Stimulated activated naive CD4-positive, alpha-beta T cell treated with Interleukin-2 at 50 U/mL for 16 hours (primary cell): Measurements from ENCODE around the gene CERT1.

Experiments used
- DNase-seq: peaks from one replicate; lab custom pipeline; 2025; lab: John Stamatoyannopoulos, UW

The CERT1 gene

GRCh38 chr5:75389430-75389829 is 122.0 kb downstream of the CERT1 start:
- DNase-seq, result no peak

- no peak for DNase-seq
Measured at GRCh38 chr5:75387806-75388205, 123.6 kb downstream of the CERT1 start.

DNA sequence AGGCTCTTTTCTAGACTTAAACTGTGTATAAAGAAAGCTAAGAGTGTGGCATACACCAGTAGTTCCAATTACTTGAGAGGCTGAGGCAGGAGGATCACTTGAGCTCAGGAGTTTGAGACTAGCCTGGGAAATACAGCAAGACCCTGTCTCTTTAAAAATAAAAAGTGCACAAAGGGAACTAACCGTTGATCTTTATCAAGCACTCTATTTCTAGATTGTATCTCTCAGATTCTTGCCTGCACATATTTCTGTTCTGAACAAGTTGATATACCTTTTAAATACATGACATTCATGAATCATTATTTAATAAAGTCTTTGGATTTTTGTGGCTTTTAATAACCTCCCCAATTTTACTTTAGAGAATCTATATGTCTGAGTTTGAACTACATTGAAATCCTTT is 127.2 kb downstream of the CERT1 start:
- no peak for DNase-seq

GRCh38 chr5:75381456-75381855 is 130.0 kb downstream of the CERT1 start:
- DNase-seq, result no peak

GRCh38 chr5:75380099-75380498 is 131.3 kb downstream of the CERT1 start:
- no peak for DNase-seq

GRCh38 chr5:75375414-75375813 is 136.0 kb downstream of the CERT1 start:
- no peak for DNase-seq

GRCh38 chr5:75374394-75374814 is 137.0 kb downstream of the CERT1 start:
- no peak for DNase-seq

DNA sequence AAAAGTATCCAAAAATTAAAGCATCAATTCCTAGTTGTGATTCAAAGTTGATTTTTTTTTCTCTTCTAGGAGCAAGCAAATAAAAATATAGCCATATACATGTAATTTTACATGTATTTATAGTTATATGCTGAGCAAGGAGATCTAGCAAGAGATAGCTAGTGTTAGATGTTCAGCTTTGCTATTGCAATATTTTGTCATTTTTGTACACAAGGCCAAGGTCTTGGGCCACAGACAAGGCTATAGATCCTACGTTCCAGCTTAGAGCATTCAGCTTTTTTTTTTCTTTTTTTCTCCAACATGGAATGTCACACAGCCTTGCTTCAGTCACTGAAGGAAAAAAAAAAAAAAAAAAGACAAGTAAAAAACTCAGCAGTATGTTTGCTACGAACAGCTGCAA is 137.6 kb downstream of the CERT1 start:
- DNase-seq, result no peak

GRCh38 chr5:75368391-75368790 is 143.0 kb downstream of the CERT1 start:
- no peak for DNase-seq

DNA sequence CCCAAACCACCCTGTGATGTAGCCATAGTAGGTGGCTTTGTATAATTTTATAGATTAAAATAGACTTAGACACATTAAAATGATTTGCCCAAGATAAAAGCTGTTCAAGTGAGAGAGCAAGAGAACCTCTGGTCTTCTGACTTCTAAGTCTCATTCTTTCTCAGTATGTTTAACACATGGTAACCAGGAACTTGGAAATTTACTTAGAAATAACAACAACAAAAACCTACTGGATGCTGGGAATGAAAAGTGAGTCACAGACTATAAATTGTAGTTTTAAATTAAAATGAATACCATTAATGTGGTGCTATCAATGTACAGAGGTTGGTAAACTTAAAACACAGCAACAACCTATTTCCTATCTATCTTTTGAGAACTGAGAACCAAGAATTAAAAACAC is 144.0 kb downstream of the CERT1 start:
- no peak for DNase-seq

GRCh38 chr5:75366787-75367186 is 144.6 kb downstream of the CERT1 start:
- DNase-seq, result no peak

DNA sequence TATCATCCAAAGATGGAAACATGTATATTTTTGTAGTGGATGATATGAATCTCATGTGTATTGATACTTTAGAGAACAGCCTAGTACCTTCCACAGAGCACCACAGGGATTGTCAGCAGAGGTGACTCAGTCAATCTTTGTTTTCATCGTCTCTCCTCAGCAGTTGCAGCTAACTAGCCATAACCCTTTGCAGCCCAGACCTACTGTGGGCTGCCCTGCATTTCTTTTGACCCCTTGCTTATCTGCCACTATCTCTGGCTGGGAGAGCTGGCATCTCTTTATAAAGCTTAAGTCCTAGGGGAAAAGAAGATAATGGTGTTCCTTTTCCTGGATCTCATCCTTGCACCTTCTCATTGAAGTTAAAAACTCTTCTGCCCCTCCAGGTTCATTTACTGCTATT is 145.7 kb downstream of the CERT1 start:
- DNase-seq, result no peak

DNA sequence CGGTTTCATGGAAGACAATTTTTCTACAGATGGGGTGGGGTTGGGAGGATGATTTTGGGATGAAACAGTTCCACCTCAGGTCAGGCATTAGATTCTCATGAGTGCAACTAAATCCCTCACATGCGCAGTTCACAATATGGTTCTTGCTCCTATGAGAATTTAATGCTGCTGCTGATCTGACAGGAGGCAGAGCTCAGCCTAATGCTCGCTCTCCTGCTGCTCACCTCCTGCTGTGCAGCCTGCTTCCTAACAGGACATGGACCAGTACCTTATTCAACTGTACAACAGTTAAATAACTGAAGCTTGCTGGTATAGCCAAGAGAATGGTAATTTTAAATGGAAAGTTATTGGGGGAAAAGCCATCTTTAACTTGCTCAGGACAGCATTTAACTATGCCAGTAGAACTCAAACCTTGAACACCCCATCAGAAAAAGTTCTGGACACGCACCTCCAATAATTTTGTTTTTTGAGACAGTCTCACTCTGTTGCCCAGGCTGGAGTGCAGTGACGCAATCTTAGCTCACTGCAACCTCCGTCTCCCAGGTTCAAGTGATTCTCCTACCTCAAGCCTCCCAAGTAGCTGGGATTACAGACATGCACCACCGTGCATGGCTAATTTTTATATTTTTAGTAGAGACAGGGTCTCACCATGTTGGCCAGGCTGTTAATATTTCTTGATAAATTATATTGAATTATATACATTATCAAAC is 146.7 kb downstream of the CERT1 start:
- no peak for DNase-seq

- no peak for DNase-seq
Measured at GRCh38 chr5:75363726-75364495, 147.5 kb downstream of the CERT1 start.

DNA sequence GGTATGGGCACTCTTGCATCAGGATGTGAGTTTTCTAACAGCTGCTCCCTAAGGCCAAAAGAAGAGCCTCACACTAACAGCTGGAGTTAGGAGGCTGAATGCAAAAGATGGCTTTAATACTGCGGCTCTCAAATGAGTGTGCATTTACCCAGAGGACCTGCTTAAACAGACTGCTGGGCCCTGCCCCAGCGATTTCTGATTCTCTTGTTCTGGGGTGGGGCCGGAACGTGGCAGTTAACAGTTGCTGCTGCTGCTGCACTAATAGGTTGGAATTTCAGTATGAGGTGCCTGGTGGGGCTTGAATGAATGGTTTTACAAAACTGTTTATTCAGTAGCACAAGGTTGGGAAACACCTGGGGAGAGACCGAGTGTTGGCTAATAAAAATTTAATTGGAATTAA is 148.3 kb downstream of the CERT1 start:
- DNase-seq, result no peak

DNA sequence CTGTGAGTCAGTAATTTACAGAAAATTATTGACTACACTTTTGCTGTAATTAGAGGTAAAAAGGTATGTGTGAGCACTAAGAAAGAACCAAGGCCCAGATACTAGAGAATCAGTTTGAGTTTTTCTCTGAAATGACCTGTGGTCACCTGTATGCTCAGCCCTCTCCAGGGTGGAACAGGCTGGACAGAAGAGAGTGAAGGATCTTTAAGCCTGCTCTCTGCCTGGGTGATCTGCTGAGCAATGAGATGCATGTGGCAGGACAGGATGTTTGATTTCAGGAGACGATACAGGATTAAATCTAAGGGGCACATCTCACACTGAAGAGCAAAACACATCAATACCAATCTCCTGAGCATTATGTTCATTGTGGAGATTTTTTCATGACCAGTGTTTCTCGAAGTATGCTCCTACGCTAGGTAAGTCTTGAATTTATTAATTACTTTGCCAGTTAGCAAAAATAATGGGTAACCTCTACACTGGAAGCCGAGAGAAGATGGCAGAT is 148.9 kb downstream of the CERT1 start:
- DNase-seq, result no peak

DNA sequence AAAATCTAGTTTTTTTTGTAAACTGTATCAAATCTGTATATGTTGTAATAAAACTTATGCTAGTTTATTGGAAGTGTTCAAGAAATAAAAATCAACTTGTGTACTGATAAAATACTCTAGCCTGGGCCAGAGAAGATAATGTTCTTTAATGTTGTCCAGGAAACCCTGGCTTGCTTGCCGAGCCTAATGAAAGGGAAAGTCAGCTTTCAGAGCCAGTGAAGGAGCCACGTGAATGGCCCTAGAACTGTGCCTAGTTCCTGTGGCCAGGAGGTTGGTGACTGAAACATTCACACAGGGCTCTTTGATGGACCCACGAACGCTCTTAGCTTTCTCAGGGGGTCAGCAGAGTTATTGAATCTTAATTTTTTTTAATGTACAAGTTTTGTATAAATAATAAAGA is 150.1 kb downstream of the CERT1 start:
- DNase-seq, result no peak

- DNase-seq, result no peak
Measured at GRCh38 chr5:75358117-75358516, 153.3 kb downstream of the CERT1 start.

- DNase-seq, result no peak
Measured at GRCh38 chr5:75356719-75357118, 154.7 kb downstream of the CERT1 start.

GRCh38 chr5:75355236-75355635 is 156.2 kb downstream of the CERT1 start:
- DNase-seq, result no peak

GRCh38 chr5:75351139-75351926 is 160.1 kb downstream of the CERT1 start:
- DNase-seq, result no peak

GRCh38 chr5:75349663-75350062 is 161.8 kb downstream of the CERT1 start:
- no peak for DNase-seq

GRCh38 chr5:75348241-75348640 is 163.2 kb downstream of the CERT1 start:
- DNase-seq, result no peak
